ENCODE measurements around the gene LRBA.
"Not testable (repeated sequence)": the region's sequence is repeated elsewhere in the genome, so short reads cannot be mapped to it uniquely, and the experiment has no call there.

LRBA gene

DNA sequence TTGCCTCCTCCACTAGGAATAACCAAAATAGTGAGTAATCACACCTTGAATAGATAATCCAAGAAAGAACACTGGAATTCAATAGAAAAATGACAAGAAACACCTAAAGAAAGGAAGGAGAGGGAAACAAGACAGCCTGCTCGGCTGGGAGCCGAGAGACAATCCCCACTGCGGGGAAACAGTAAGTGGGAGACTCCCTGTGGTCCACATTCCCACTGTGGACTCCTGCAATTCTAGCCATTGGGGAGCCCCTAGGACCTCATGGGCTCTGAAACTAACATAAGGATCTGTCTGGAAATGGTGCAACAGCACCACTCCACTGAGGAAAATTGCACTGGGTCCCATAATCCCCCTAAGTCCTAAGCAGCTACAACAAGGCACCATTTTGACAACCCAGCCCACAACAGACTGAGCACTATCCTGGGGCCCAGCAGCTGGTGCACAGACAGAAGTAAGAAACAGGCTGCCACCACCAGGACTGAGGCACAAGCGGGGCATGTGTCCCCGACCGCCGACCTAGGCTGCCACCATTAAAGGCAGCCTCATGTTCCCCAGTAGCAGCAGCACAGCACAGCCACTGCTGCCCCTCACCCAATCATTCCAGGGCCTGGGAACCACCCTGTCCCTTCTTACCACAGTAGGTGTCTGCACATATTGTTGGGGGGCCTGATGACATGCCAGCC is 14.2 kb downstream of the LRBA start:
- no peak for DNase-seq (ENCODE audit: low read depth)
- no peak overlapping the region for H3K4me3 ChIP-seq (ENCODE audit: low read depth, low read length)
- no peak for TF ChIP-seq CTCF (IDR thresholded peaks at IDR 0.05; ENCODE audit: control insufficient read depth, extremely low read depth, insufficient read depth)

GRCh38 chr4:150999086-150999485 is 16.0 kb downstream of the LRBA start:
- no peak for DNase-seq (ENCODE audit: low read depth)
- H3K4me3 ChIP-seq (ENCODE audit: low read depth, low read length): no peak overlapping the region
- TF ChIP-seq CTCF (IDR thresholded peaks at IDR 0.05; ENCODE audit: control insufficient read depth, extremely low read depth, insufficient read depth): no peak

- no peak for TF ChIP-seq CTCF (IDR thresholded peaks at IDR 0.05; ENCODE audit: control insufficient read depth, extremely low read depth, insufficient read depth)
- no peak for DNase-seq (ENCODE audit: low read depth)
- no peak overlapping the region for H3K4me3 ChIP-seq (ENCODE audit: low read depth, low read length)
These were observed 17.9 kb downstream of the LRBA start for GRCh38 chr4:150997141-150997540.

DNA sequence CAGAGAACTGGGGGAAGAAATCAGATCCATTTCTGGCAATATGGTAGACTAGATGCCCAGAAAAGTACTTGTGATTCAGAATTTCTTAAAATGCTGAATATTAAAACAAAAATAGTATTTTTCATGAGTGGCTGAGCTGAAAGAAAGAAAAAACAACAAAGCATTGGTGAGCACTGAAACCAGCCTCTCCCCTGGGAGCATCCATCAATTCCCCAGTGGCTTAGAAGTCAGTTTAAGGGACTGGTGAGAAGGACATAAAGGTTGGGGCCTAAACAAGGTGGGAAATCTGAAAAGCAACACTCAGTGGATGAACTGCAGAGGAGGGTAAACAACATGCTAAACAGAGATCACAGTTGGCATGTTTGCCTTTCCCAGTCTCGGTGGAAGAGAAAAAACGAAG is 20.4 kb downstream of the LRBA start:
- no peak overlapping the region for H3K4me3 ChIP-seq (ENCODE audit: low read depth, low read length)
- no peak for DNase-seq (ENCODE audit: low read depth)
- no peak for TF ChIP-seq CTCF (IDR thresholded peaks at IDR 0.05; ENCODE audit: control insufficient read depth, extremely low read depth, insufficient read depth)

GRCh38 chr4:150993577-150993976 is 21.5 kb downstream of the LRBA start:
- not testable (repeated sequence) for DNase-seq (ENCODE audit: low read depth); H3K4me3 ChIP-seq (ENCODE audit: low read depth, low read length)

DNA sequence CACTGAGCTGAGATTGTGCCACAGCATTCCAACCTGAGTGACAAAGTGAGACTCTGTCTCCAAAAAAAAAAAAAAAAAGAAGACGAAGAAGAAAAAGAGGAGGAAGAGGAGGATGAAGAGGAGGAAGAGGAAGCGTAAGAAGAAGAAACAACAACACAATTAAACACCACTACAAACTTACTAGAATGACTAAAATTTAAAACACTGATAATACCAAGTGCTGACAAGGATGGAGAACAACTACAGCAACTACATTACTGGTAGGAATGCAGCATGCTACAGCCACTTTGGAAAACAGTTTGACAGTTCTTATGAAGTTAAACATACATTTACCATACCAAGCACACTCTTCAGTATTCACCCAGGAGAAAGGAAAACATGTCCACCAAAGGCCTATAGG is 24.1 kb downstream of the LRBA start:
- no peak for TF ChIP-seq CTCF (IDR thresholded peaks at IDR 0.05; ENCODE audit: control insufficient read depth, extremely low read depth, insufficient read depth)

DNA sequence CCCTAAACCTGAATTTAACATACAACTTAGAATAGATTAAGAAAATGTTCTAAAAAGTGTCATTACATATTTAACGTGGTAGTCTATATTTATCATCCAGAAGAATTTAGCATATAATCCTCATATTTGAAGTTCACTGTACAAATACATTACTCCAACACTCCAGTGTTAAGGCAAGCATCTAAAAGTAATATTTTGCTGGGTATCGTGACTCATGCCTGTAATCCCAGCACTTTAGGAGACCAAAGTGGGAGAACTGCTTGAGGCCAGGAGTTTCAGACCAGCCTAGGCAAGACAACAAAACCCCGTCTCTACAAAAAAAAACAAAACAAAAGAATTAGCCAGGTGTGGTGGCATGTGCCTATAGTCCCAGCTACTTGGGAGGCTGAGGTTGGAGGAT is 24.8 kb downstream of the LRBA start:
- DNase-seq (ENCODE audit: low read depth): no peak
- H3K4me3 ChIP-seq (ENCODE audit: low read depth, low read length): no peak overlapping the region
- TF ChIP-seq CTCF (IDR thresholded peaks at IDR 0.05; ENCODE audit: control insufficient read depth, extremely low read depth, insufficient read depth): no peak

More for the DNA sequence above, 24.1 kb downstream of the LRBA start:
- H3K4me3 ChIP-seq (ENCODE audit: low read depth, low read length): no peak overlapping the region
- DNase-seq (ENCODE audit: low read depth): no peak
